Stimulated activated CD8-positive, alpha-beta memory T cell treated with anti-CD3 and anti-CD28 coated beads, Interleukin-15, amount 100 ng/mL, for 48 hours (primary cell): Measurements from ENCODE around the gene FRMPD4.
"Not testable (repeated sequence)": the region's sequence is repeated elsewhere in the genome, so short reads cannot be mapped to it uniquely, and the experiment has no call there.

Experiments
- DNase-seq, 2 donors: peaks; one replicate each; pipeline ENCODE4 v3.0.0-alpha.2; 2020; ENCODE audit warnings: low read depth in 2 of 2

FRMPD4 gene

DNA sequence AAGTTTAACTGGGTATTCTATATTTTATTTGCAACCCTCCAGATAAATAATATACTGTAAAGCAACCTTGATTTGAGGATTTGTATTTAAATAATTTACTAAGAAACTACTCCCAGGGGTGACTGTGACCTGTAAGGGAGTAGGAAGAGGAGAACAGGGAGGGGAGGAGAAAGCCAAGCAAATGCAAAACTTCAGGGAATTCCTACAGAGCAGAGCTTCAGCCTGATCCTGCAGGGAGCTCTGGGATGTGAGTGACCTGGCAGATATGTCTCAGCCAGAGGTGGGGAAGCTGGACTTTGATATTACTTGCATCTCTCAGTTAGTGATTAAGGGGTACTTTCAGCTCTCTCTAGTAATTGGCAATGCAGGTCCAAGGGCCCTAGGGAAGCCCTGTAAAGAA lies 302.0 kb downstream of the FRMPD4 start:
- no peak for DNase-seq

- no peak for DNase-seq
Measured at GRCh38 chrX:12441381-12442128, 303.3 kb downstream of the FRMPD4 start.

- no peak for DNase-seq
Measured at GRCh38 chrX:12443534-12444098, 305.3 kb downstream of the FRMPD4 start.

DNA sequence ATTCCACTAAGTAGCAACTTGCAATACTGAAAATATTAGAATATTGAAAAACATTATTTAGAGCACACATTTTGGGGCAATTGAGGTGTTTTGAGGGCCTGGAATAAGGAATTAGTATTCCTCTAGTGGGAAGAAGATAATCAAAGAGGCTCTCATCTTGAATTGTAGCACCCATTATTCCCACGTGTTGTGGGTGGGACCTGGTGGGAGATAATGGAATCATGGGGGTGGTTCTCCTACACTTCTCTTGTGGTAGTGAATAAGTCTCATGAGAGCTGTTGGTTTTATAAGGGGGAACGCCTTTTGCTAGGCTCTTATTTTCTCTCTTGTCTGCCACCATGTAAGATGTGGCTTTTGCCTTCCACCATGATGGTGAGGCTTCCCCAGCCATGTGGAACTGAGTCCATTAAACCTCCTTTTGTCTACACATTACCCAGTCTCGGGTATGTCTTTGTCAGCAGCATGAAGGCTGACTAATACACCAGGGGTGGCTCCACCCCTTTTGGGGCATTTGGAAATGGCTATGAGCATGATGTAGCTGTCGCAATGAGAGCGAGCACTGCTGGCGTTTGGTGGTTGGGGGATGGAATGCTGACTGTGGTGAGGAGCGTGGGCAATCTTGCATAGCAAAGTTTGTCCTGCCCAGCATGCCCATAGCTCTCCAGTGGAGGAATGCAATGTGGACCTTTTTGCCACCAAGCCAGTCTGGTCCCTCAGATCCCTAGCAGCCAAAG lies 308.2 kb downstream of the FRMPD4 start:
- no peak for DNase-seq

DNA sequence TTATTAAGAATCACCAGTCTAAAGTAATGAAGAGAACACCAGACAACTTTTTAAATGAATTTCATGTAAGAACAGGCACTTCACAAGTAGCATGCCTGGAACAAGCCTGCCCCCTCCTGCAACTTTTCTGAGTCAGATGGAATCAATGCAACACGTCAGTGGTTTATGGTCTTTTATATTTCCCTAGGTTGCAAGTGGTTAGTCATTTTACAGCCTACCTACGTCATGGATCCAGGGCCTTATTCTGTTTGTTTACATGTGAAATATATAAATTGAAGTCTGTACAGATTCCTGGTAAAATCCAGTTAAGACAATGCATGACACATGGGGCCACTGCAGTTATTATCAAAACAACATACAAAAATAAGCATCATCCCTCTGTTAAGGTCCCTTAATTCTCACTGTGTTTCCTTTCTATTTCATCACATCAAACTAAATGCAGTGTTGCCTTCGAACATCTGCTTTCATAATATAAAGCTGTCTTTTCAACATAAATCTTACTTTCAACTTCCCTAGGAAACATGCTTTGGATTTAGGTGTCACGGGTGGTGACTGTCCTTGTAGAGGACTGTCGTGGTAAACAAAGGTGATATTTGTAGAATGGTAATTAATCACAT lies 309.3 kb downstream of the FRMPD4 start:
- no peak for DNase-seq

GRCh38 chrX:12452268-12452667 lies 314.0 kb downstream of the FRMPD4 start:
- no peak for DNase-seq

- no peak for DNase-seq
Measured at GRCh38 chrX:12460929-12461328, 322.7 kb downstream of the FRMPD4 start.

GRCh38 chrX:12463052-12463451 lies 324.8 kb downstream of the FRMPD4 start:
- no peak for DNase-seq

DNA sequence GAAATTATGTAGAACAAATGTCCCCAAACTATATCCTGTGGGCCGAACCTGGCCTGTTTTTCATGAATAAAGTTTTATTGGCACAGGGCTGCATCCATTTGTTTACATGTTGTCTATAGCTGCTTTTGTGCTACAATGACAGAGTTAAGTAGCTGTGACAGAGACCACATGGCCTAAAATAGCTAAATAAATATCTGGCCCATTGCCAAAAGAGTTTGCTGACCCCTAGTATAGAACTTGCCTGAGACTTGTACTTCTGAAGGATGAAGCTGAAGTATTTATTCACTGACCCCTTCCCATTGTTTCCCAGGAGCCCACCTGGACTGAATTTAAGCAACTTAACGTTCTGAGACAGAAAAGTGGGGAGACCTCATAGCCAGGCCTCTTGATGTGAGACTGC lies 325.6 kb downstream of the FRMPD4 start:
- no peak for DNase-seq

- no peak for DNase-seq
Measured at GRCh38 chrX:12467321-12467720, 329.0 kb downstream of the FRMPD4 start.

DNA sequence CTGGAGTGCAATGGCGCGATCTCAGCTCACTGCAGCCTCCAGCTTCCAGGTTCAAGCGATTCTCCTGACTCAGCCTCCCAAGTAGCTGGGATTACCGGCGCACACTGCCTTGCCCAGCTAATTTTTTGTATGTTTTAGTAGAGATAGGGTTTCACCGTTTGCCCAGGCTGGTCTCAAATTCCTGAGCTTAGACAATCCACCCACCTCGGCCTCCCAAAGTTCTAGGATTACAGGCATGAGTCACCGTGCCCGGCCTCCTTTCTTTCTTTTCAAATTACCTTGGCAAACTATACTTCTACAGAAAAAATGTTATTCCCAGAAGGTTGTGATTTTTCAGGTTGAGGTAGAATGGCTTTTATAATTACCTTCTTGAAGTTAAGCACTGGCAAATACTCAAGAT lies 331.0 kb downstream of the FRMPD4 start:
- no peak for DNase-seq

GRCh38 chrX:12471061-12471460 lies 332.8 kb downstream of the FRMPD4 start:
- no peak for DNase-seq

- DNase-seq: no peak
Measured at GRCh38 chrX:12480956-12481355, 342.7 kb downstream of the FRMPD4 start.

DNA sequence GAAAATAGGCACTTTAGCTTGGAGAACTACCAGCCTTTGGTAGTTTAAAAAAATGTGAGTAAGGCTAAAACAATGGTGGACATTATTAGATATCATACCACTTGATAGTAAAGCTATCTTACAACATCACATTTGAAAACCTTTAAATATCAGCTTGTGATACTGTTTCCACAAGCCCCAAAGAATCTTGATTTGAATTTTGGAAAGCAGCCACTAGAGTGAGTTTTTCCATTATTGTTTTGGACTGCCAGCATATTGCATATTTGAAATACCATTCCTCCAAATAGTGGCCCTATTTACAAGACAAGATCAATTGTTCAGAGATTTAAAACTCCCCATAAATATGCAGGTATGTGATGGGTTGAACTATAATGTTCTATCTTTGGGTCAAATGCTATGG lies 349.9 kb downstream of the FRMPD4 start:
- no peak for DNase-seq

GRCh38 chrX:12488771-12489170 lies 350.5 kb downstream of the FRMPD4 start:
- DNase-seq: no peak

DNA sequence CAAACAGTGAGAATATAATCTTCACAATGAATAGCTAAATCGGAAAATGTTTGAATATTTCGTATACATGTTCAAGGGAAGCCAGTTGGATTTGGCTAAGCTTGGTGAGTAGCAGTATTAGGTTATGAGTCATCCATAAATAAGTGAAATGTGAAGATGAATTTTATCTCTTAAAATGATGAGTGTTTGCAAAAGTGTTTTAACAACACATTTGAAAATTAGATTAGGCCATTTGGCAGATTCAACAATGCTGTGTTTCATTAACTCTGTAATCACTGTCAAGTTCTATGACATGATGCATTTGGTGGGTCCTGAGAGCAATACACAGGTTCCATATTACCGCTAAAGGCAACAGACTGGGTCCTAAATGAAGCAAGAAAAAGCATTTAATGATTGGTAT lies 351.1 kb downstream of the FRMPD4 start:
- no peak for DNase-seq

DNA sequence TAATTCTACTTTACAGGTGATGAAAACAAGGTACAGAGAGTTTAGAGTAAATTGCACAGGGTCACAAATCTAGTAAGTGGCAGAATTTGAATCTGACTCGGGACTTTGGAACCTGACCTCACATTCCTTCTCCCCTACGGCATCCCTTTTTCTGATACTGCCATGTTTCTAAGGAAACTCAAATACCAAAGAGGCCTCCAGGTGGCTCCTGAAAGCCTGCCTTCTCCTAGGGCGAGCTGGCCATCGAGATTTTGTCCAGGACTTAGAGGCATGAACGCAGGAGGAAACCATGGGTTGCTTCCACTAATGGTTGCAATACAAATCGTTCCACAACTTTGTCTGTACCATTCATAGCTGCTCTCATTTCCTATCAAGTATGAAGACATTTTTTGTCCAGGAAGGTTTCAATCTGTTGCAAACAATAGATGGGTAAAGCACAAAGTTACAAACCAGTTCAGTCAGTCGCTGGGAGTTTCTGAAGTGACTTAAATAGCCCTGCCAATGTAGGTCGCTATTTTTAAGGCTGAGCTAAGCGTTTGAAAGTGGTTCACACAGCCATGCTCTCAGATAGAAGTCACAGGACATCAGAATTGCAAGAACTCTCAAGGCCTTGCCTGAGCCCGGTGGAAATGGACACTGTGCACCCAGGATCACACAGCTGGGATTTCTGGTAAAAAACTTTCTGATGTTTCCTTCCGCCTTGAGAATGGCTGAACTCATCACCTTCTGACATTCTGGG lies 356.3 kb downstream of the FRMPD4 start:
- DNase-seq: no peak

GRCh38 chrX:12496343-12496742 lies 358.1 kb downstream of the FRMPD4 start:
- DNase-seq: no peak

- no peak for DNase-seq
Measured at GRCh38 chrX:12497832-12498591, 359.7 kb downstream of the FRMPD4 start.

- DNase-seq: no peak
Measured at GRCh38 chrX:12505127-12505526, 366.9 kb downstream of the FRMPD4 start.

GRCh38 chrX:12515384-12515783 lies 377.1 kb downstream of the FRMPD4 start:
- DNase-seq: not testable (repeated sequence)
